ENCODE results near the gene NOS1AP.

DNA sequence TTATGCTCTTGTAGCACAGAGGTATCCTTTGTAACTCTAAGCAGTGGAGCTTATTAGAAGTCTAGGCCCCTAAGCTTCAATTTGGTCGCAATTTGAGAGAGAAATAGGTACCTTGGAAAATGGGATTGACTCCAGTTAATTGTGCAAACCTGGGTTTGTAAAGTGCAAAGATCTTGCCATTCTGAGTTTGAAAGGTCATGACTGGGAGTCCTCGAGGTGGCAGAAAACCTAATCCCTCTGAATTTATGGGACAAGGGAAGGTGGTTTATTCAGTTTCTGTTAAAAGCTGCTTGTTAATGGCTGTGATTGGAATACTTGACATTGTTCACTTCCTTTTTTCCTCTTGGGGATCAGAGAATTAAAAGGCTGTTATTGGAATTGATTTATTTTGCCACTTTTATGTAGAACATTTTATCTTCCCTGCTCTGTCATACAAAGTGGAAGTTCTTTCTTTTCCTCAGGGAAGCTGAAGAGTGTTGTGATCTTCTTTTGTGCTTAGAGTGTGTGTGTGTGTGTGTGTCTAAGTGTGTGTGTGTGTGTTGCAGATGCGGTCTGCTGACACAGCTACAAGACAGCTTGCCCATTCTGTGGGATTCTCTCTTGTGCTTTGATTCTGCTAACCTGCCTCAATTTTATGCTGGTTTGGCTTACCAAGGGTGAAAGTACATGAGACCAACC lies 162.7 kb downstream of the NOS1AP start:
- TF ChIP-seq, protein P1, sequence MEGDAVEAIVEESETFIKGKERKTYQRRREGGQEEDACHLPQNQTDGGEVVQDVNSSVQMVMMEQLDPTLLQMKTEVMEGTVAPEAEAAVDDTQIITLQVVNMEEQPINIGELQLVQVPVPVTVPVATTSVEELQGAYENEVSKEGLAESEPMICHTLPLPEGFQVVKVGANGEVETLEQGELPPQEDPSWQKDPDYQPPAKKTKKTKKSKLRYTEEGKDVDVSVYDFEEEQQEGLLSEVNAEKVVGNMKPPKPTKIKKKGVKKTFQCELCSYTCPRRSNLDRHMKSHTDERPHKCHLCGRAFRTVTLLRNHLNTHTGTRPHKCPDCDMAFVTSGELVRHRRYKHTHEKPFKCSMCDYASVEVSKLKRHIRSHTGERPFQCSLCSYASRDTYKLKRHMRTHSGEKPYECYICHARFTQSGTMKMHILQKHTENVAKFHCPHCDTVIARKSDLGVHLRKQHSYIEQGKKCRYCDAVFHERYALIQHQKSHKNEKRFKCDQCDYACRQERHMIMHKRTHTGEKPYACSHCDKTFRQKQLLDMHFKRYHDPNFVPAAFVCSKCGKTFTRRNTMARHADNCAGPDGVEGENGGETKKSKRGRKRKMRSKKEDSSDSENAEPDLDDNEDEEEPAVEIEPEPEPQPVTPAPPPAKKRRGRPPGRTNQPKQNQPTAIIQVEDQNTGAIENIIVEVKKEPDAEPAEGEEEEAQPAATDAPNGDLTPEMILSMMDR (IDR thresholded peaks at IDR 0.05), result no peak
- no peak for TF ChIP-seq POLR2A (IDR thresholded peaks at IDR 0.05)

Measured in lower leg skin (tissue), 3 donors.